Liver (tissue), 3 donors: ENCODE measurements around the gene SYTL1.

Experiments
- CTCF ChIP-seq: fragments of 150-350 bp; IDR thresholded peaks from 2 replicates; pipeline ENCODE4 v1.5.1; 2017; ENCODE audit warnings: improper control_type of control experiment, low read depth, low read length; ENCODE audit not compliant: missing input control
- MAX ChIP-seq: IDR thresholded peaks from 2 replicates; pipeline ENCODE4 v1.6.1; 2016; ENCODE audit warnings: antibody characterized with exemption
- RAD21 ChIP-seq, 2 donors: IDR thresholded peaks; 2 replicates each; pipeline ENCODE4 v1.6.1; 2016; ENCODE audit warnings: antibody characterized with exemption in 2 of 2, mild to moderate bottlenecking in 2 of 2
- donor health status: healthy.
- donor health status: healthy.

- TF ChIP-seq RAD21 (IDR thresholded peaks at IDR 0.05), result no peak
- TF ChIP-seq CTCF, result no peak
- TF ChIP-seq MAX, result no peak
Observed at GRCh38 chr1:27398405-27399149, 56.8 kb downstream of the SYTL1 start.
